HepG2 (cell line): ENCODE data around the gene CLDN3. TPM values are rescaled to one million over a fixed set of nuclear protein-coding genes. Genes with fewer than 3 reads are reported as not detected.

ENCODE experiments used
- ATAC-seq: fragments of 200-7000 bp; cut with Tn5 transposase; 3 replicates; pipeline ENCODE4 v1.9.1; 2020; ENCODE audit warnings: mild to moderate bottlenecking, moderate library complexity
- BruUV-seq: library from RNA; stranded (reverse); fragments of 400-500 nt; replicated peaks from 2 replicates; lab custom pipeline; 2021; lab: Mats Ljungman, UMichigan
- CTCF ChIA-PET: fragments of 300-600 bp; formaldehyde crosslinking; extraction: SDS; loops from one replicate; lab custom pipeline; 2021; ENCODE audit warnings: low total read pairs, inconsistent platforms, low intra/inter-chr PET ratio; lab: Yijun Ruan, JAX
- POLR2A ChIA-PET: fragments of 350-600 bp; sonication (Branson Sonifier 250); formaldehyde crosslinking; loops from one replicate; lab custom pipeline; 2020; ENCODE audit warnings: antibody characterized with exemption, inconsistent platforms; lab: Yijun Ruan, JAX
- DNase-seq: peaks from one replicate; pipeline ENCODE4 v3.0.0-alpha.2; 2015; ENCODE audit warnings: low spot score
- FAIRE-seq: peaks from 3 replicates; lab custom pipeline; 2011; peaks lifted over from hg19 to GRCh38; lab: Jason Lieb, UNC
- H2AFZ ChIP-seq: one replicate; pipeline ENCODE4 v1.6.1; 2011; ENCODE audit warnings: low read length, inconsistent platforms
- H3K27ac ChIP-seq: fragments of 300-600 bp; 3 replicates; pipeline ENCODE4 v1.8.0; 2011; ENCODE audit warnings: mixed run types, mild to moderate bottlenecking, mixed read lengths, low read length, inconsistent platforms; ENCODE audit not compliant: insufficient read depth; ENCODE audit errors: extremely low read length
- H3K27me3 ChIP-seq, 2 experiments: fragments of 200-600 bp in 1 of 2; 2 replicates in 1 of 2; 3 replicates in 1 of 2; pipeline versions ENCODE4 v1.6.0 to v1.8.0; 2011; ENCODE audit warnings: low read length in 2 of 2, mild to moderate bottlenecking in 2 of 2, moderate library complexity in 2 of 2, inconsistent platforms in 1 of 2; ENCODE audit not compliant: insufficient read depth in 2 of 2, control insufficient read depth in 1 of 2
- H3K36me3 ChIP-seq, 2 experiments: fragments of 200-600 bp in 1 of 2; replicated peaks in 1 of 2; 2 replicates in 1 of 2; 3 replicates in 1 of 2; pipeline versions ENCODE4 v1.5.1 to v1.8.0; 2011; ENCODE audit warnings: low read length in 2 of 2, inconsistent platforms in 1 of 2; ENCODE audit not compliant: insufficient read depth in 2 of 2, control insufficient read depth in 1 of 2
- H3K4me1 ChIP-seq: 2 replicates; pipeline ENCODE4 v1.5.1; 2012; ENCODE audit warnings: low read length, inconsistent platforms; ENCODE audit not compliant: insufficient read depth
- H3K4me2 ChIP-seq: 2 replicates; pipeline ENCODE4 v1.6.0; 2011; ENCODE audit warnings: low read depth, low read length, inconsistent platforms
- H3K4me3 ChIP-seq, 3 experiments: fragments of 200-600 bp in 1 of 3; sonication (generic), shearing (Covaris generic) in 1 of 3; replicated peaks in 1 of 3; 2 replicates each; pipeline ENCODE4 v1.5.1; 2011 to 2016; ENCODE audit warnings: low read length in 3 of 3, inconsistent platforms in 2 of 3, low read depth in 2 of 3, mild to moderate bottlenecking in 2 of 3, control low read depth in 1 of 3, mixed read lengths in 1 of 3; ENCODE audit not compliant: insufficient read depth in 1 of 3
- H3K79me2 ChIP-seq: one replicate; pipeline ENCODE4 v1.6.1; 2011; ENCODE audit warnings: low read length, inconsistent platforms; ENCODE audit not compliant: insufficient read depth
- H3K9ac ChIP-seq: 2 replicates; pipeline ENCODE4 v1.6.0; 2011; ENCODE audit warnings: mild to moderate bottlenecking, low read depth, low read length, inconsistent platforms; ENCODE audit not compliant: insufficient read depth
- H3K9me3 ChIP-seq: 2 replicates; pipeline ENCODE4 v1.5.1; 2012; ENCODE audit warnings: mild to moderate bottlenecking, low read length
- H4K20me1 ChIP-seq: 2 replicates; pipeline ENCODE4 v1.6.0; 2011; ENCODE audit warnings: inconsistent platforms, mild to moderate bottlenecking, low read length, moderate library complexity; ENCODE audit not compliant: insufficient read depth
- ATF3 ChIP-seq: sonication (generic); formaldehyde crosslinking; IDR thresholded peaks from 2 replicates; pipeline ENCODE4 v1.4.0; 2020; ENCODE audit warnings: missing genetic modification reagents
- IKZF5 ChIP-seq: IDR thresholded peaks from 2 replicates; pipeline ENCODE4 v1.6.1; 2018; ENCODE audit warnings: missing genetic modification reagents, mild to moderate bottlenecking, missing compliant biosample characterization
- JUN ChIP-seq: sonication (generic); formaldehyde crosslinking; IDR thresholded peaks from 2 replicates; pipeline ENCODE4 v1.4.0; 2020; ENCODE audit warnings: mild to moderate bottlenecking, missing genetic modification reagents
- KDM1A ChIP-seq: IDR thresholded peaks from 2 replicates; pipeline ENCODE4 v1.6.1; 2016; ENCODE audit warnings: missing compliant biosample characterization
- KLF12 ChIP-seq: sonication (generic); formaldehyde crosslinking; IDR thresholded peaks from 2 replicates; pipeline ENCODE4 v1.4.0; 2020; ENCODE audit warnings: missing genetic modification reagents, borderline replicate concordance
- KLF6 ChIP-seq: IDR thresholded peaks from 2 replicates; pipeline ENCODE4 v1.8.0; 2016; ENCODE audit warnings: missing biosample characterization, missing genetic modification reagents
- MTA3 ChIP-seq: sonication (generic); formaldehyde crosslinking; IDR thresholded peaks from 2 replicates; pipeline ENCODE4 v1.4.0; 2020; ENCODE audit warnings: missing genetic modification reagents
- POLR2AphosphoS2 ChIP-seq: IDR thresholded peaks from 2 replicates; pipeline ENCODE4 v1.6.1; 2011; ENCODE audit warnings: low read depth, low read length, improper control_type of control experiment
- RARA ChIP-seq: IDR thresholded peaks from 2 replicates; pipeline ENCODE4 v1.6.1; 2016; ENCODE audit warnings: missing genetic modification reagents, missing compliant biosample characterization
- THRA ChIP-seq: sonication (generic); formaldehyde crosslinking; IDR thresholded peaks from 2 replicates; pipeline ENCODE4 v1.4.0; 2020; ENCODE audit warnings: missing genetic modification reagents, borderline replicate concordance
- ZBTB7B ChIP-seq: sonication (generic); formaldehyde crosslinking; IDR thresholded peaks from 2 replicates; pipeline ENCODE4 v1.4.0; 2020; ENCODE audit warnings: missing genetic modification reagents
- ZNF644 ChIP-seq: IDR thresholded peaks from 2 replicates; pipeline ENCODE4 v1.6.1; 2016; ENCODE audit warnings: low read depth
- ZZZ3 ChIP-seq: sonication (generic); formaldehyde crosslinking; IDR thresholded peaks from 2 replicates; pipeline ENCODE4 v1.4.0; 2020; ENCODE audit warnings: missing genetic modification reagents, mild to moderate bottlenecking, borderline replicate concordance
- WGBS: methylation state at CpG from one replicate; pipeline ENCODE4 v1.1.6; 2017; ENCODE audit warnings: low lambda C conversion rate; 5-methylcytosine and 5-hydroxymethylcytosine counted together
- in situ Hi-C: cut with HindIII; loops from 2 replicates; pipeline ENCODE4 v1.10.0; 2017; ENCODE audit warnings: low pct_unique_long_range_greater_than_20kb; ENCODE audit not compliant: extremely low pct_ligation_motif_present
- intact Hi-C: fragments of 100-400 bp; cut with micrococcal nuclease; formaldehyde crosslinking; loops from one replicate; pipeline ENCODE4 v1.10.0; 2022; ENCODE audit not compliant: unreplicated experiment
- polyA plus RNA-seq, 8 experiments: library from polyadenylated mRNA; depleted of rRNA in 3 of 8; stranded (reverse) in 7 of 8; unstranded in 1 of 8; fragments of >200 nt; fragmentation: Illumina TruSeq in 4 of 8; extraction: Trizol in 4 of 8; gene quantifications; 2 replicates each; pipeline versions ENCODE4 v1.2.1 to v1.2.3, GENCODE V29; 2011 to 2016; ENCODE audit warnings: low read depth in 4 of 8, missing spikeins in 1 of 8, mixed read lengths in 1 of 8; ENCODE audit not compliant: insufficient read depth in 1 of 8
- total RNA-seq, 5 experiments: library from RNA; depleted of rRNA; stranded (reverse); fragments of >200 nt; fragmentation: Illumina TruSeq; extraction: Trizol; gene quantifications; 2 replicates each; pipeline ENCODE4 v1.2.3, GENCODE V29; 2016; ENCODE audit warnings: low read depth in 1 of 5

Gene CLDN3
- total and polyA plus RNA-seq, 2 of the 13 experiments (the other 11 are each of a cell fraction or from before 2014, with no cell fraction given) = 0.31 to 0.51 TPM

GRCh38 chr7:73726083-73726466 lies 44.0 kb downstream of the CLDN3 start (continued):
- TF ChIP-seq IKZF5 (CRISPR knock-in tag) = no peak
- no peak for TF ChIP-seq JUN (CRISPR knock-in tag)
- TF ChIP-seq KLF6 (CRISPR knock-in tag) = no peak
- TF ChIP-seq ZBTB7B = no peak

GRCh38 chr7:73723813-73724212 lies 46.3 kb downstream of the CLDN3 start:
- H3K79me2 ChIP-seq = no peaks in the 10 kb centered on the region
- intact Hi-C loops = loop anchor here (2.0 kb wide), 1 partner anchor 95 kb away; no protein-coding TSS in a partner anchor
- no peak for DNase-seq
- no peak overlapping the region for H3K9ac ChIP-seq
- peaks cover 0 to 1% of the 10 kb centered on the region in 2 experiments; a peak in 2 of 5 replicates for H3K27me3 ChIP-seq
- H3K9me3 ChIP-seq = no peaks in the 10 kb centered on the region
- no TSS peak for BruUV-seq
- no peak overlapping the region for H3K4me2 ChIP-seq
- no peak for ATAC-seq
- 51% methylated on average over 3 of the region's 3 CpGs for WGBS
- no peaks in the 10 kb centered on the region for H4K20me1 ChIP-seq
- peaks cover 19% of the 10 kb centered on the region for H3K4me1 ChIP-seq
- H3K27ac ChIP-seq = no peak overlapping the region
- TF ChIP-seq KDM1A (CRISPR knock-in tag) = no peak
- TF ChIP-seq ATF3 (CRISPR knock-in tag) = no peak
- TF ChIP-seq KLF12 (CRISPR knock-in tag) = no peak
- no peak for TF ChIP-seq MTA3 (CRISPR knock-in tag)
- no peak for TF ChIP-seq THRA (CRISPR knock-in tag)
- no peak for TF ChIP-seq POLR2AphosphoS2
- no peak for TF ChIP-seq ZNF644 (CRISPR knock-in tag)
- no peak for TF ChIP-seq RARA (CRISPR knock-in tag)
- no peak for TF ChIP-seq ZZZ3
- CTCF ChIA-PET = no interaction called here
- no peak overlapping the region for H2AFZ ChIP-seq
- no peaks in the 10 kb centered on the region for H3K36me3 ChIP-seq
- in situ Hi-C loops = no loop called here
- POLR2A ChIA-PET = no interaction called here
- H3K4me3 ChIP-seq = no peak overlapping the region
- no peak for FAIRE-seq
